ENCODE data around the gene SPINT1.

Gene SPINT1

DNA sequence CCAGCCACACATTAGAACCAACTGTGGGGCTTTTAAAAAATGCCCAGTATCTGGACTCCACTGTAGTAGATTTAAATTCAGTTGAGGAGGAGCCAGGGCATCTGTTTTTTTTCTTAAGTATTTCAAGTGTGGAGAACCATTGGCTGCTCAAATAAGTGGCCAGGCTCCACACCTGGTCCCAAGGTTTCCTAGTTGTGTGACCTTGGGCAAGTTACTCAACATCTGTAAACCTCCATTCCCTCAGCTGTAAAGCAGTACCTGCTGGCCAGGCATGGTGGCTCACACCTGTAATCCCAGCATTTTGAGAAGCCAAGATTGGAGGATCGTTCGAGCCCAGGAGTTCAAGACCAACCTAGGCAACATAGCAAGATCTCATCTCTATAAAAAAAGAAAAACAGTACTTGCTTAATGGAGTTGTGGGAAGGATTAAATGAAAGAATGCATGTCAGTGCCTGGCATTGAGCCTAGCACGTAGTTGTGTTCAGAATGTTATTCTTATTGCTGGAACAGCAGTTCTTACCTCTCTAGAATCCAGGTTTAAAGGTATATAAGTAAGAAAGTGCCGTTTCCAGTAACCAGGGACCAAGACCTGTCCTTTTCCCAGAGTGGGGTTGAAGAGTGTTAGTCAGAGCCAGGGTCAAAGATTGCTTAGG is 17.3 kb upstream of the SPINT1 start:
- DNase-seq (ENCODE audit: extremely low spot score, insufficient read length, low read depth), result no peak
- no peak for FAIRE-seq

DNA sequence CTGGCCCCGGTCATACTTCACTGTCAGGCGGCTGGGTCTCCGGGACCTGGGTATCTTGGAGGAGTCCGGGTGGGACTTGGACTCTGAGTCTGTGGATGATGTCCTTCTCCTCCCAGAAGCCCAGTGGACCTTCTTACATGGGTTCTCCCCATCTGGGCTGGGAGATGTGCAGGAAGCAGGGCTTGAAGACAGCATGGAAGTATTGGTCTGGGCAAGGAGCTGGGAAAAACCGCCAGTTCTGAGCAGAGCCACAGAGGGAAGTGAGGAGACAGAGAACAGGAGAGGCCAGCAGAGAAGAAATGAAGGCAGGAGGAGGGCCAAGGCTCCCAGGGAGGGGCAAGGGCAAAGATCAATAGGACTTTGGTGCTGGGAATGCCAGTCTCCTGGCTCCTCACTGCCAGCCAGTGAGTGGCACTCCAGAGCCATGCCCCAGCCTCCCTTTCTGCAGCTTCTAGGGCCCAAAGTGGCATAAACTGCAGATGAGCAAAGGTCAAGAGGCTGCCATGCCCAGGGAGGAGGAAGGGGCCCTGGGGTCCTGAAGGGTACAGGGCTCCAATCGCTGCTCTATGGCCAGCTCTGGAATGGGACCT is 15.3 kb upstream of the SPINT1 start, which contains the start of gene PPP1R14D:
Gene PPP1R14D, minus strand, starts transcription at position 262 of the 590 bp plus-strand sequence. Its CDS starts 67 bp downstream, at position 195.
- DNase-seq (ENCODE audit: extremely low spot score, insufficient read length, low read depth), result no peak
- no peak for FAIRE-seq

DNA sequence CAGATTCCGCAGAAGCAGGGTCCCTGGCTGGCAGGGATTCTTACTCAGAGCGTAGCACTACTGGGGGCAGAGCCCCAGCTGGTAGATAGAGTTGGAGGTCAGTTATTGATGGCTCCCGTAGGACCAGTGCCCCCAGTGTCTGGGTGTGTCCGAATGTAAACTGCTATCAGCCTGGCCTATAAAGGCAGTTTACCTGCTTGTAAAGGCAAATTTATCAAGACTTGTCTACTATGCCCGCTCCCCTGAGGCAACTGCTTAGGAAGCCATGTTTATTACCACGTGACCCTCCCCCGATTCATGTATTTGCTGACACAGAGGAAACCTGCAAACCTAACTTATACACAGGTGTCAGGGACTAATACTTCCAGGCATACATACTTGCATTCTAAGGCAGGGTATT is 14.7 kb upstream of the SPINT1 start:
- FAIRE-seq (no peak), DNase-seq (ENCODE audit: extremely low spot score, insufficient read length, low read depth) (no peak)

DNA sequence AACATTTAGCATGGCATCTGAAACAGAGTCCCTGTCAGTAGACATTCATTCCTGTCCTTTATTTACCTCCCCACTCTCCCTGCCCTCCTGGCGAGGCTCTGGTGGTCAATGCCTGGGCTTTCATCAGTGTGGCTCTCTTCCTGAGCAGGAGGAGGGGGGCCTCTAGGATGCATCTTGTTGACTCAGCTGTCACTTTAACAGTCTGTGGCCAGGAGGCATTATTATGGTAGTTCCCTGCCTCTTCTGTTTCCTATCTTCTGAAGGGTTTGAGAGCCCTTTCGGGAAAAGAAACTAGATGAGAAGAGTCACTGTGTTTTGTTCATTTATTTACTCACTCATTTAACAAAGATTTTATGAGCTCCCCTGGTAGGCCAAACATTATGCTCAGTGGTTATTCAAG is 13.0 kb upstream of the SPINT1 start:
- DNase-seq (ENCODE audit: extremely low spot score, insufficient read length, low read depth) (no peak), FAIRE-seq (no peak)

DNA sequence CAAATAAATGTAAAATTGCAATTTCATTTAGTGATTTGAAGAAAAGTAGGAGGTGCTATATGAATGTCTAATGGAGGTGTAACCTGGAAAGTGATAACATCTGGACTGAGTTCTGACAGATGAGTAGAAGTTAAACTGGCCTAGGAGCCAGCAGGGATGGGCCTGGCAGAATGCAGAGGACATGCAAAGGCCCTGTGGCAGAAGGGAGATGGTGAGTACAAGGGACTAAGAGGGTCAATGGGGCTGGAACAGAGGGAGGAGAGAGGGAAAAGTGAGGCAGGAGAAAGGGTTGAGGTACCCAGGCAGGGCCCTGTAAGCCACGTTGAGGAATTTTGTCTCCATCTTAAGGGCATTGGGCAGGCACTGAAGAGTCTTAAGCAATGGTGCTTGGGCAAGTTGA is 12.0 kb upstream of the SPINT1 start:
- FAIRE-seq (no peak), DNase-seq (ENCODE audit: extremely low spot score, insufficient read length, low read depth) (no peak)

DNA sequence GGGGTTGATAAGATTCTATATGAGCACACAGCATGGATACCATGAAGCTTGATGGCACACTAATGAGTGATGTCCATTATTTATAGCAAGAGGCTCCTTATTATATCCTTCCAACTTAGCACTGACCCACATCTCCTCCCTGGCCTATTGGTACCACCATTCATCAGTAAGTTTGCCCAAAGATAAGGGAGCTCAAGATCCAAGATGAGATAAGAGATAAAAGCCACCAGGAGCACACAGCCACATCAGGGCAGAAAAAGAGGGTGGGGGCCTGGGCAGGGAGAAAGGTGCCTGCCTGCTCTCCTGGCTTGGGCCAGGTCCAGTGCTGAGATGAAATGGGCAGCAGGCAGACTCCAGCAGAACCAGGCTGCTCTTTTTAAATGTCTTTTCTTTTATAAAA is 10.9 kb upstream of the SPINT1 start:
- no peak for DNase-seq (ENCODE audit: extremely low spot score, insufficient read length, low read depth)
- no peak for FAIRE-seq

DNA sequence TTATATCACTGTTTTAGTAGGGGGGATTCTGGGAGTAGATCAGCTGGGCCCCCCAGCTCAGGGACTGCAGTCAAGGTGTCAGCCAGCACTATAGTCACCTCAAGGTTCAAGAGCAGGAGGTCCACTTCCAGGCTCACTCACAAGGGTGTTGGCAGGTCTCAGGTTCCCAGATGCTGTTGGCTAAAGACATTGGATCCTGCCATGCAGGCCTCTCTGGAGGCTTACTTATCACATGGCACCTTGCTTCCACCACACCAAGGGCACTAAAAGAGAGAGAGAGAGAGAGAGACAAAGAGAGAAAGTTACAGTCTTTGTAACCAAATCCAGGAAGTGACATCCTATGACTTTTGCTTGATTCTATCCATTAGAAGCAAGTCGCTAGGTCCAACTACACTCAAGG is 7.8 kb upstream of the SPINT1 start:
- FAIRE-seq (no peak), DNase-seq (ENCODE audit: extremely low spot score, insufficient read length, low read depth) (no peak)

DNA sequence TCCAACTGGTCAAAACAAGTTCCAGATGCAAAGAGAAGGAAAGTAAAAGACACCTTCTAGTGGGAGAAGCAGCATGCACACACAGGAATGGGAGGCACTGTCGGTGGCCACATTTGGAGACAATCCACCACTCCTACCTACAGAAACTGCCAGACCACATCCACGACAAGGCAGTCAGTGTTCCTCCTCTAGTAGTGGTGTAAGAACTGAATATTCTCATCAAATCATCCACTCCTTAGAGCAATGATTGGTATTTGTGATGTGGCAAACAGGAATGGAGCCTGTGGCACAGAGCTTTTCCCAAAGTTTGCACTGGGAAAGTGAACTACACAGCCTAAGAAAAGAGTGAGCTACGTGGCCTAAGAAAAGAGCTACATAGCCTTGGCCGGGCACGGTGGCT is 5.1 kb upstream of the SPINT1 start:
- FAIRE-seq, result no peak

DNA sequence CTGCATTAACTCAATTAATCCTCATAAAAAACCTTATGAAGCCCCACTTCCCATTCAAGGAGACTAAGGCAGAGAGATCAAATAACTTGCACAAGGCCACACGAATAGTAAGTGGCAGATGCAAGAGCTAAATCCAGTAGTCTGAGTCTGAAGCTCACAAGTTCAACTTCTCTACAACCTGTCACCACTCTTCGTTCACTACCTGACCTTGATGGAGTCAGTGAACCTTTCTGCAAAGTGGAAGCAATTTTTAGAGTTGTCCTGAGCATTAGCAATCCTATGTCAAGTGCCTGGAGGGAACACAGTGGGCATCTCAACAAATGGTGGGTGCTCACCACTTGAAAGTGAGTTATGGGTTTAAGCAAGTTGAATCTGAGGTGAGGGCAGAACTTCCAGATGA is 2.1 kb upstream of the SPINT1 start:
- FAIRE-seq, result no peak
- DNase-seq (ENCODE audit: extremely low spot score, insufficient read length, low read depth), result no peak

More for the DNA sequence above, 5.1 kb upstream of the SPINT1 start:
- no peak for DNase-seq (ENCODE audit: extremely low spot score, insufficient read length, low read depth)

DNA sequence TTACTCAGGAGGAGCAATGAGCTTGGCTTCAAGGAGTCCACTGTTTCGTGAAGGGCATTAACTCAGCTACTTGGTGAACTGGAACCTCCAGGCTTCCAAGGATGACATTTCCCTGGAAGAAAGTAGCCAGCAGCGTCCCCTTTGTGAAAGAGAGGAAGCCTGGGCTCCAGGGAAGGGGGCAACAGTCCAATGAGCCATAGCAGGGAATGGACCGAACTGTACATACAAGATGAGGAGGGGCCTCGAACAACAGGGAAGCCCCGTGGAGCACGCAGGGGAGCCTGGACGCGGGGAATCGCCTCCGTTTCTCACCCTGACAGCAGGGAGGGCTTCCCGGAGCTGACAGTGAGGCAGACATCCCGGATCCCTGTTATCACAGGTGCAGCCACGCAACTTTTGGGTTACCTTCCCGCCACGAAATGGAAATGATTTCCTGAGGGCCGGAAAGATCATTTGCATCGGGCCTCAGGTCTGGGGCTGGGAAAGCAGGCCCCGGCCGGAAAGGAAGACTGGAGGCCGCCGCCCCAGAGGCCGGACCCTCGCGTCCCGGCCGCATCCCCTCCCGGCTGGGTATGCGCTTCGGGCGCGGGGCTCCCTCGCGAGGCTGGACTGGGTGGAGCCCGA is 475 bp upstream of the SPINT1 start:
- FAIRE-seq (no peak), DNase-seq (ENCODE audit: extremely low spot score, insufficient read length, low read depth) (no peak)

DNA sequence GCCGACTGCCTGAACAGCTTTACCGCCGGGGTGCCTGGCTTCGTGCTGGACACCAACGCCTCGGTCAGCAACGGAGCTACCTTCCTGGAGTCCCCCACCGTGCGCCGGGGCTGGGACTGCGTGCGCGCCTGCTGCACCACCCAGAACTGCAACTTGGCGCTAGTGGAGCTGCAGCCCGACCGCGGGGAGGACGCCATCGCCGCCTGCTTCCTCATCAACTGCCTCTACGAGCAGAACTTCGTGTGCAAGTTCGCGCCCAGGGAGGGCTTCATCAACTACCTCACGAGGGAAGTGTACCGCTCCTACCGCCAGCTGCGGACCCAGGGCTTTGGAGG is 815 bp downstream of the SPINT1 start:
- no peak for DNase-seq (ENCODE audit: extremely low spot score, insufficient read length, low read depth)
- FAIRE-seq, result no peak

DNA sequence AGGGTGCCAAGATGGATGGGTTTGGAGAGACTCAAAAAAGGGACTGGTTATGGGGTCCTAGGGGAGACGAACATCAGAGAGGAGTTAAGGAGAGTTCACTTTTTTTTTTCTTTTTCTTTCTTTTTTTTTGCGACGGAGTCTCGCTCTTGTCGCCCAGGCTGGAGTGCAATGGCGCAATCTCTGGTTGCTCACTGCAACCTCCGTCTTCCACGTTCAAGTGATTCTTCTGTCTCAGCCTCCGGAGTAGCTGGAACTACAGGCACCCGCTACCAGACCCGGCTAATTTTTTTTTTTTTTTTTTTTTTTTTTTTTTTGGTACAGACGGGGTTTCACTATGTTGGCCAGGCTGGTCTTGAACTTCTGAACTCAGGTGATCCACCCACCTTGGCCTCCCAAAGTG is 1.2 kb downstream of the SPINT1 start:
- DNase-seq (ENCODE audit: extremely low spot score, insufficient read length, low read depth), result no peak
- FAIRE-seq, result no peak

DNA sequence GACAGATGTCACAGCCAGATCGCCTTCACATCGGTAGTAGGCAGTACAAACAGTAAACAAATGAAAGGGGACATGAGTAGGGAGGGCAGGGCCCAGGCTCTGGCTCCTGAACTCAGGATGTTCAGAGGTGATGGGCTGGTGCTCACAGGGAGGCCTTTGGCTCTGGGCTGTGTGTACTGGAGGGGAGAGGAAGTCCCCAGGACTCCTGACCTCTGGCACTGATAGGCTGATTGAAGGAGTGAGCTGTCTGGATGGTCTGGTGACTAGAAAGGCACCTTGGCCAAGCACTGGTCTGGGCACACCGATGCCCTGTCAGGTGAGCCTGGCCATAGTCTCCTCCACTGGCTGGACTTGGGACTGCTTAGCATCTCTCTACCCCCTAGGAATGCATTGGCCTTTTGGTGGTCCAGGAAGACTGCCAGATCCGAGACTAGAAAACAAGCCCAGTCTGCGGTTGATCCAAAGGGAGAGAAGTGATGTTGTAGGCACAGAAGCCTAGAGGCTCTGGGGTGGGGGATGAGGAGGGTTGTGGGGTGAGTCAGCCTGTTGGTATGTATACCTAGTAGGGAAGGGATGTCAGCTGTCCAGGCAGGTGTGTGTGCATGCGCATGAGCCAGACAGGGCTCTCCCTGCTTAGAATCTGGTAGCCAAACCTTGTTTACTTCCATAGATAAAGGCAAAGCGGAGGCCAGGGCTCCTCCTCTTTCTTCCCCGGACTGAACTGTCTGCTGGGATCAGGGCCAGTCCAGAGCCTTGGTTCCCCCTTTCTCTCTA is 1.9 kb downstream of the SPINT1 start:
- no peak for FAIRE-seq
- DNase-seq (ENCODE audit: extremely low spot score, insufficient read length, low read depth), result no peak

DNA sequence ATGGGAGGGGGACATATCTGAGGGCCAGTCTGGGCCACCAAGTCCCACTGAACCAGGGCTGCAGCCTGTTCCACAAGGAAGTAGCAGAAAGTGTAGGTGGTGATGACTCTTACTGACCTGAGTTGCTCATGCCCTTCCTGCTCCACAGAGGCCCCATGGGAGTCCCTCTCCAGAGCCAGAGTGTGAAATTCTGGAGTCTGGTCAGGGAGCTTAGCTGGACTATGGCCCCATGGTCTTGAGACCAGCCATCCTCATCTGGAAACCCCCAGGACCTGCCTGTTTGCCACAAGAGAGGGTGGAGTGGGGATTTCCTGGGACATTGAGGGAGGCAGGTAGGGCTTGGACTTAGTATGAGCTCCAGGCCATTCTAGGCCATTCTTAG is 3.0 kb downstream of the SPINT1 start:
- no peak for DNase-seq (ENCODE audit: extremely low spot score, insufficient read length, low read depth)
- FAIRE-seq, result no peak

DNA sequence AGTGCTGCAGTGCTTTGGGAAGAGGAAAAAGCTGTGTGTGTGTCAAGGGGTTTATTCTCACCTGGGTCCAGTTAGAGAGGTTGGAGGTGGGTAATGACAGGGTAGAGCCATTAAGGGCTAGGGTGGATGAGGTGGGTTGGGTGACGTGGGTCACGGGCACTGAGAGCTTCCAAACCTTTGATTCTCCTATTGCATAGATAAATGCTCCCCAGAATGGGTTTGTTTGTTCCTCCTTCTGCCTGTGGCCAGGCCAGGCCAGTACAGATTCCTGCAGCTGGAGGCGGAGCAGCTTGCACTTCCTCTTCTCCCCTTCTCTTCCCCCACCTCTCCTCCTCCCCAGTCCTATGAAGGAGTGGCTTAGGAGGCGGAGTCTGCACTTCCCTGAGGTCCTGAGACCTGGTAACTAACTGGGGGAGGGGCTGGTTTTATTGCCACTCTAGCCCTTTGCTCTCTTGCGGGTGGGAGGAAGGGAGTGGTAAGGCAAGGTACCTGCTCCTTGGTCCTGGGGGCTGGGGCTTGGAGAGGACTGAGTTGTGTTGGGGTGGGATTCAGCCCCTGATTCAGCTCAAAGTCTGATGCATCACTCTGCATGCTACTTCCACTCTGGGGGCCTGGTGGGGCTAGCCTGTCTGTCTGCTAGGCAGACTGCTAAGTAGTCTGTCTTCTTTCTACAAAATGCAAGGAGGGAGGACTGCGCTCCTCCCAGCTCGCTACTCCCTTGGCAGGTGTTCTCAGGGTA is 3.5 kb downstream of the SPINT1 start:
- FAIRE-seq (peak; percentile 77), DNase-seq (ENCODE audit: extremely low spot score, insufficient read length, low read depth) (peak; percentile 39)

DNA sequence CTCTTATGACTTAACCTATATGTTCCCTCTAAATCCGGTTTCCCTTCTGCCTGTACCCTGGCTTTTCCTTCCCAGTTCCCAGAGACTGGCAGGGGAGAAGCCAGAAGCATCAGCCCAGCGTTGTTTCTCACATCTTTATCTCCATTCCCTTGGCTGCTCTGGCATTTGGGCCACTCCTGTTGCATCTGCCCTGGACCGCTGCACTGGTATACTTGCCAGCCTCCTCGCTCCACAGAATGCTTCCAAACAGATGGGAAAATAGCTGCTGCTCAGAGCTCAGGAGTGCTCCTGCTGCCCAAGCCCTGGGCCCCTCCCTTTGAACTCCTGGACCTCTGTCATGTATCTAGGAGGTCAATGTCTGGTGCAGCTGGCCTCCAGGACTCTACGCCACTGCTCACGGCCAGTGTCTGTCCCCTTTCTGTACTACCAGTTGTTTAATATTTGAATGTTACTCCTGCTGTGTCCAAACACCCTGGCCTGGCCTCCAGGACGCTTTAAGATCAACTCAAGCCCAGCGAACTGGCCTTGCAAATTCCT is 6.8 kb downstream of the SPINT1 start:
- no peak for FAIRE-seq

DNA sequence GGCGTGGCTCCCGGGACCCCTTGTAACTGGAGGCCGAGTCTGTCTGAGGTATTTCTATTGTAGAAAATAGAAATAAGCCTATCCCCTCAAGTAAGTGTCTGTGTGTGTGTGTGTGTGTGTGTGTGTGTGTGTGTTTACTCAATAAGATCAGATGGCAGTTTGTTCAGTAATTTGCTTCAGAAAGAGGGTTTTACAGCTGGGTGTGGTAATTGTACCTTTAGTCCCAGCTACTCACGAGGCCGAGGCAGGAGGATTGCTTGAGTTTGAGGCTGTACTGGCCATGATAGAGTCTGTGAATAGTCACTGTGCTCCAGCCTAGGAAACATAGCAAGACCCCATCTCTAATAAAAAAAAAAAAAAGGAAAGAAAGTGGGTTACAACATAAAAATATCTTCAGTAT is 8.7 kb downstream of the SPINT1 start:
- no peak for DNase-seq (ENCODE audit: extremely low spot score, insufficient read length, low read depth)
- FAIRE-seq, result no peak

More for the DNA sequence above, 6.8 kb downstream of the SPINT1 start:
- no peak for DNase-seq (ENCODE audit: extremely low spot score, insufficient read length, low read depth)

DNA sequence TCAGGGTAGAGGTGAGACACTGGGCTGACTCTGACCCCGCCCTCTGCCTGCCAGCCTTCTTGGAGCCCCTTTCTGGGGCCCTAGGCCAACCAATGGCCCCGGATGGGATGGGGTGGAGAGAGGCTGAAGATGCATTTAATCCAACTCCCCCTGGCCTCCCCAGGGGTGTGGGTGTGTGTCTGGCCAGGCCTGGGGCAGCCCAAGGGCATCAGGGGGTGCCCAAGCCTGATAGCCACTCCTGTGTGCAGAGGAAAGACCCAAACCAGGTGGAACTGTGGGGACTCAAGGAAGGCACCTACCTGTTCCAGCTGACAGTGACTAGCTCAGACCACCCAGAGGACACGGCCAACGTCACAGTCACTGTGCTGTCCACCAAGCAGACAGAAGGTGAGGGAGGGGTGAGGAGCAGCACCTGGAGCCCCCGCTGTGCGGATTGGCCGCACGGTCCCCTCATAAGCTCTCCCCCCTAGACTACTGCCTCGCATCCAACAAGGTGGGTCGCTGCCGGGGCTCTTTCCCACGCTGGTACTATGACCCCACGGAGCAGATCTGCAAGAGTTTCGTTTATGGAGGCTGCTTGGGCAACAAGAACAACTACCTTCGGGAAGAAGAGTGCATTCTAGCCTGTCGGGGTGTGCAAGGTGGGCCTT is 9.5 kb downstream of the SPINT1 start:
- FAIRE-seq, result no peak
- no peak for DNase-seq (ENCODE audit: extremely low spot score, insufficient read length, low read depth)

DNA sequence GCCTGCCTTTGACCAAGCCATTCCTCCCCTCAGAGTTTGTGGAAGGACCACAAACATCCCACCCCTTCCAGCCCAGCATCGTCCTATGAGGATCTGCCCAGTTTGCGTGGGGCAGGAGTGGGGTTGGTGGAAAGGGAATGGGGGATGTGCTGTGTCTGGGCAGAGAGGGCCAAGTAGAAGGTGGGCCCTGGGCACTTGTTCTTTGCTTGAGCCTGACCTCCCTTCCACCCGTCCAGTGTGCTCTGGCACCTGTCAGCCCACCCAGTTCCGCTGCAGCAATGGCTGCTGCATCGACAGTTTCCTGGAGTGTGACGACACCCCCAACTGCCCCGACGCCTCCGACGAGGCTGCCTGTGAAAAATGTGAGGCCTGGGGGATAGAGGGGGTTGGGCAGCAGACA is 10.3 kb downstream of the SPINT1 start:
- FAIRE-seq (no peak), DNase-seq (ENCODE audit: extremely low spot score, insufficient read length, low read depth) (no peak)

Data from GM18507 (cell line).